ENCODE data around the gene RALB. TPM values are rescaled to one million over a fixed set of nuclear protein-coding genes. Genes with fewer than 3 reads are reported as not detected.

RALB gene
- total RNA-seq, 2 donors from 2014 or later = 37.1 to 45.8 TPM

- no peak overlapping the region for H3K27ac ChIP-seq (ENCODE audit: low read depth, low read length)
- WGBS, 2 experiments (ENCODE audit: insufficient coverage in 1 of 2, insufficient read length in 1 of 2) = 72 to 77% methylated on average over 12 to 16 of the region's 16 CpGs
- peaks cover 28% of the 10 kb centered on the region for H3K27me3 Mint-ChIP-seq (ENCODE audit: insufficient read depth)
- no peak overlapping the region for H3K27ac Mint-ChIP-seq
- no peak overlapping the region for H3K4me3 ChIP-seq (ENCODE audit: low read length)
- peaks cover 17% of the 10 kb centered on the region for H3K27me3 ChIP-seq (ENCODE audit: control insufficient read depth, insufficient read depth, low read length, poor library complexity, severe bottlenecking)
- no peak for TF ChIP-seq CTCF (conservative IDR thresholded peaks at IDR 0.05)
- peaks cover 4% of the 10 kb centered on the region for H3K9me3 ChIP-seq (ENCODE audit: control insufficient read depth, low read length)
- no peaks in the 10 kb centered on the region for H3K36me3 ChIP-seq (ENCODE audit: control insufficient read depth, insufficient read depth, low read length)
- peaks cover 16% of the 10 kb centered on the region for H3K4me1 ChIP-seq (ENCODE audit: control insufficient read depth, insufficient read depth, low read length)
- peaks cover 25% of the 10 kb centered on the region for H3K4me1 Mint-ChIP-seq
- no peak overlapping the region for H3K4me3 Mint-ChIP-seq
- peaks cover 2% of the 10 kb centered on the region for H3K9me3 Mint-ChIP-seq
- H3K9ac ChIP-seq (ENCODE audit: extremely low read depth, low read length, poor library complexity, severe bottlenecking) = no peak overlapping the region
- peaks cover 1% of the 10 kb centered on the region for H3K36me3 Mint-ChIP-seq (ENCODE audit: low read depth)
- DNase-seq = peak; percentile 67
These were observed 25.3 kb upstream of the RALB start for GRCh38 chr2:120227111-120227991.

- peaks cover 25% of the 10 kb centered on the region for H3K27me3 Mint-ChIP-seq (ENCODE audit: insufficient read depth)
- H3K27ac ChIP-seq (ENCODE audit: low read depth, low read length) = no peak overlapping the region
These were observed 24.1 kb upstream of the RALB start for GRCh38 chr2:120228503-120228902.

GRCh38 chr2:120229341-120229740 lies 23.3 kb upstream of the RALB start:
- no peak overlapping the region for H3K4me3 Mint-ChIP-seq
- Histone ChIP-seq H3K27ac (ENCODE audit: low read depth, low read length) (no peak overlapping the region), H3K4me3 (ENCODE audit: low read length) (no peak overlapping the region), H3K36me3 (ENCODE audit: control insufficient read depth, insufficient read depth, low read length) (no peaks in the 10 kb centered on the region), H3K4me1 (ENCODE audit: control insufficient read depth, insufficient read depth, low read length) (peaks cover 16% of the 10 kb centered on the region), H3K27me3 (ENCODE audit: control insufficient read depth, insufficient read depth, low read length, poor library complexity, severe bottlenecking) (peaks cover 11% of the 10 kb centered on the region), H3K9me3 (ENCODE audit: control insufficient read depth, low read length) (no peaks in the 10 kb centered on the region), H3K9ac (ENCODE audit: extremely low read depth, low read length, poor library complexity, severe bottlenecking) (no peak overlapping the region)
- H3K27ac Mint-ChIP-seq = no peak overlapping the region
- H3K9me3 Mint-ChIP-seq = no peaks in the 10 kb centered on the region
- H3K36me3 Mint-ChIP-seq (ENCODE audit: low read depth) = no peaks in the 10 kb centered on the region
- peaks cover 21% of the 10 kb centered on the region for H3K4me1 Mint-ChIP-seq
- TF ChIP-seq CTCF (conservative IDR thresholded peaks at IDR 0.05) = no peak
- H3K27me3 Mint-ChIP-seq (ENCODE audit: insufficient read depth) = peaks cover 18% of the 10 kb centered on the region
- no peak for DNase-seq
- WGBS, 2 experiments (ENCODE audit: insufficient coverage in 1 of 2, insufficient read length in 1 of 2) = 92 to 100% methylated on average over 4 to 10 of the region's 10 CpGs

More at GRCh38 chr2:120228503-120228902, 24.1 kb upstream of the RALB start:
- peaks cover 17% of the 10 kb centered on the region for H3K27me3 ChIP-seq (ENCODE audit: control insufficient read depth, insufficient read depth, low read length, poor library complexity, severe bottlenecking)
- no peak overlapping the region for H3K9ac ChIP-seq (ENCODE audit: extremely low read depth, low read length, poor library complexity, severe bottlenecking)
- no peaks in the 10 kb centered on the region for H3K36me3 ChIP-seq (ENCODE audit: control insufficient read depth, insufficient read depth, low read length)
- no peaks in the 10 kb centered on the region for H3K9me3 ChIP-seq (ENCODE audit: control insufficient read depth, low read length)
- WGBS, 2 experiments (ENCODE audit: insufficient coverage in 1 of 2, insufficient read length in 1 of 2) = 83 to 90% methylated on average over 5 of the region's 5 CpGs
- H3K4me3 Mint-ChIP-seq = no peak overlapping the region
- H3K4me1 Mint-ChIP-seq = peaks cover 25% of the 10 kb centered on the region
- H3K9me3 Mint-ChIP-seq = no peaks in the 10 kb centered on the region
- H3K36me3 Mint-ChIP-seq (ENCODE audit: low read depth) = no peaks in the 10 kb centered on the region
- TF ChIP-seq CTCF (conservative IDR thresholded peaks at IDR 0.05) = no peak
- peaks cover 16% of the 10 kb centered on the region for H3K4me1 ChIP-seq (ENCODE audit: control insufficient read depth, insufficient read depth, low read length)
- no peak overlapping the region for H3K4me3 ChIP-seq (ENCODE audit: low read length)
- H3K27ac Mint-ChIP-seq = no peak overlapping the region
- DNase-seq = no peak
